GM10248 (cell line): ENCODE results near the gene NTN1.

ENCODE experiments used
- CTCF ChIA-PET: fragments of 300-600 bp; sonication (Branson Sonifier 250); formaldehyde crosslinking; extraction: SDS; loops from one replicate; lab custom pipeline; 2021; ENCODE audit warnings: antibody characterized with exemption; lab: Yijun Ruan, JAX
- POLR2A ChIA-PET: fragments of 350-650 bp; sonication (Branson Sonifier 250); formaldehyde crosslinking; extraction: SDS; loops from one replicate; lab custom pipeline; 2020; ENCODE audit warnings: antibody characterized with exemption; lab: Yijun Ruan, JAX
- DNase-seq: peaks from one replicate; pipeline ENCODE4 v3.0.0; 2012; ENCODE audit errors: extremely low spot score
- CTCF ChIP-seq: IDR thresholded peaks from 2 replicates; pipeline ENCODE4 v1.5.1; 2012; ENCODE audit warnings: mild to moderate bottlenecking, low read depth; ENCODE audit errors: extremely low read depth, missing control alignments, control extremely low read depth

Gene NTN1

GRCh38 chr17:9225305-9226101, 204.2 kb downstream of the NTN1 start:
- ChIA-PET CTCF (no interaction called here), POLR2A (no interaction called here)
- TF ChIP-seq CTCF: no peak
- no peak for DNase-seq

GRCh38 chr17:9226130-9226793, 205.0 kb downstream of the NTN1 start:
- CTCF ChIA-PET: no interaction called here
- TF ChIP-seq CTCF: no peak

GRCh38 chr17:9226794-9227135, 205.5 kb downstream of the NTN1 start:
- ChIA-PET CTCF (no interaction called here), POLR2A (no interaction called here)
- no peak for DNase-seq
- no peak for TF ChIP-seq CTCF

More at GRCh38 chr17:9226130-9226793, 205.0 kb downstream of the NTN1 start:
- POLR2A ChIA-PET: no interaction called here
- no peak for DNase-seq

GRCh38 chr17:9227819-9228407, 206.6 kb downstream of the NTN1 start:
- POLR2A ChIA-PET: no interaction called here
- CTCF ChIA-PET: interaction anchor here (1.0 kb wide), 1 partner anchor 17 kb away, joined by 3 read pairs; no protein-coding TSS in a partner anchor
- no peak for DNase-seq
- TF ChIP-seq CTCF: no peak

GRCh38 chr17:9228408-9229159, 207.3 kb downstream of the NTN1 start:
- DNase-seq: no peak
- ChIA-PET CTCF (interaction anchor here (1.0 kb wide), 1 partner anchor 18 kb away, joined by 3 read pairs; no protein-coding TSS in a partner anchor), POLR2A (no interaction called here)

More at GRCh38 chr17:9228408-9229159, 207.3 kb downstream of the NTN1 start:
- TF ChIP-seq CTCF: no peak
